HepG2 (cell line): ENCODE results near the gene NEDD8. TPM values are rescaled to one million over a fixed set of nuclear protein-coding genes. Genes with fewer than 3 reads are reported as not detected.

Experiments
- ATRX ChIP-seq: sonication (generic); formaldehyde crosslinking; IDR thresholded peaks from 2 replicates; pipeline ENCODE4 v1.4.0; 2020; ENCODE audit warnings: missing genetic modification reagents, borderline replicate concordance
- CTCF ChIP-seq: sonication (generic); formaldehyde crosslinking; IDR thresholded peaks from 2 replicates; pipeline ENCODE4 v1.5.0; 2020; ENCODE audit warnings: mild to moderate bottlenecking, missing genetic modification reagents, moderate library complexity
- ELF4 ChIP-seq: sonication (generic); formaldehyde crosslinking; IDR thresholded peaks from 2 replicates; pipeline ENCODE4 v1.5.0; 2020; ENCODE audit warnings: missing genetic modification reagents, mild to moderate bottlenecking, moderate library complexity, borderline replicate concordance
- POGK ChIP-seq: sonication (generic); formaldehyde crosslinking; conservative IDR thresholded peaks from 2 replicates; pipeline ENCODE4 v1.8.0; 2022; ENCODE audit warnings: mild to moderate bottlenecking, moderate library complexity, missing genetic modification reagents
- TFDP1 ChIP-seq: IDR thresholded peaks from 2 replicates; pipeline ENCODE4 v1.6.1; 2016; ENCODE audit warnings: missing compliant biosample characterization, missing genetic modification reagents, borderline replicate concordance
- THAP11 ChIP-seq: IDR thresholded peaks from 2 replicates; pipeline ENCODE4 v1.6.1; 2016; ENCODE audit warnings: missing biosample characterization, missing genetic modification reagents
- THYN1 ChIP-seq: sonication (generic); formaldehyde crosslinking; IDR thresholded peaks from 2 replicates; pipeline ENCODE4 v1.8.1; 2023; ENCODE audit warnings: low read depth, mild to moderate bottlenecking, moderate library complexity, missing genetic modification reagents, borderline replicate concordance
- ZNF33B ChIP-seq: sonication (generic); formaldehyde crosslinking; IDR thresholded peaks from 2 replicates; pipeline ENCODE4 v1.5.1; 2020; ENCODE audit warnings: mild to moderate bottlenecking, missing genetic modification reagents
- ZNF34 ChIP-seq: sonication (generic); formaldehyde crosslinking; IDR thresholded peaks from 2 replicates; pipeline ENCODE4 v1.4.0; 2020; ENCODE audit warnings: mild to moderate bottlenecking, missing genetic modification reagents, borderline replicate concordance
- ZNF431 ChIP-seq: sonication (generic); formaldehyde crosslinking; IDR thresholded peaks from 2 replicates; pipeline ENCODE4 v1.9.0; 2022; ENCODE audit warnings: missing genetic modification reagents, low read depth, mild to moderate bottlenecking, borderline replicate concordance
- ZNF639 ChIP-seq: conservative IDR thresholded peaks from 2 replicates; pipeline ENCODE4 v1.6.1; 2018; ENCODE audit warnings: missing genetic modification reagents
- ZNF878 ChIP-seq: sonication (generic); formaldehyde crosslinking; IDR thresholded peaks from 2 replicates; pipeline ENCODE4 v1.8.1; 2023; ENCODE audit warnings: mild to moderate bottlenecking, missing genetic modification reagents, moderate library complexity
- polyA plus RNA-seq, 8 experiments: library from polyadenylated mRNA; depleted of rRNA in 3 of 8; stranded (reverse) in 7 of 8; unstranded in 1 of 8; fragments of >200 nt; fragmentation: Illumina TruSeq in 4 of 8; extraction: Trizol in 4 of 8; gene quantifications; 2 replicates each; pipeline versions ENCODE4 v1.2.1 to v1.2.3, GENCODE V29; 2011 to 2016; ENCODE audit warnings: low read depth in 4 of 8, missing spikeins in 1 of 8, mixed read lengths in 1 of 8; ENCODE audit not compliant: insufficient read depth in 1 of 8
- total RNA-seq, 5 experiments: library from RNA; depleted of rRNA; stranded (reverse); fragments of >200 nt; fragmentation: Illumina TruSeq; extraction: Trizol; gene quantifications; 2 replicates each; pipeline ENCODE4 v1.2.3, GENCODE V29; 2016; ENCODE audit warnings: low read depth in 1 of 5

Gene NEDD8
- total and polyA plus RNA-seq, 2 of the 13 experiments (the other 11 are each of a cell fraction or from before 2014, with no cell fraction given) = 535 to 713 TPM

GRCh38 chr14:24195186-24196070 is 36.7 kb downstream of the NEDD8 start, which contains the start of gene TM9SF1 (continued):
- peak; percentile 100 for TF ChIP-seq TFDP1
- peak; percentile 99 for TF ChIP-seq POGK (CRISPR knock-in tag)
- peak; percentile 96 for TF ChIP-seq THAP11 (CRISPR knock-in tag)
- TF ChIP-seq THYN1 = peak; percentile 90; the same call in 1 of the 2 replicates
- peak; percentile 96 for TF ChIP-seq ZNF639 (CRISPR knock-in tag)
- no peak for TF ChIP-seq ZNF878
- TF ChIP-seq ZNF34 = peak; percentile 92
- TF ChIP-seq ATRX = peak; percentile 63; the same call in 1 of the 2 replicates
- peak; percentile 99 for TF ChIP-seq ZNF33B (CRISPR knock-in tag)
- TF ChIP-seq ELF4 (CRISPR knock-in tag) = peak; percentile 100
- TF ChIP-seq CTCF = peak; percentile 54
- TF ChIP-seq ZNF431 (CRISPR knock-in tag) = no peak
